ENCODE measurements around the gene STIP1.

The STIP1 gene

DNA sequence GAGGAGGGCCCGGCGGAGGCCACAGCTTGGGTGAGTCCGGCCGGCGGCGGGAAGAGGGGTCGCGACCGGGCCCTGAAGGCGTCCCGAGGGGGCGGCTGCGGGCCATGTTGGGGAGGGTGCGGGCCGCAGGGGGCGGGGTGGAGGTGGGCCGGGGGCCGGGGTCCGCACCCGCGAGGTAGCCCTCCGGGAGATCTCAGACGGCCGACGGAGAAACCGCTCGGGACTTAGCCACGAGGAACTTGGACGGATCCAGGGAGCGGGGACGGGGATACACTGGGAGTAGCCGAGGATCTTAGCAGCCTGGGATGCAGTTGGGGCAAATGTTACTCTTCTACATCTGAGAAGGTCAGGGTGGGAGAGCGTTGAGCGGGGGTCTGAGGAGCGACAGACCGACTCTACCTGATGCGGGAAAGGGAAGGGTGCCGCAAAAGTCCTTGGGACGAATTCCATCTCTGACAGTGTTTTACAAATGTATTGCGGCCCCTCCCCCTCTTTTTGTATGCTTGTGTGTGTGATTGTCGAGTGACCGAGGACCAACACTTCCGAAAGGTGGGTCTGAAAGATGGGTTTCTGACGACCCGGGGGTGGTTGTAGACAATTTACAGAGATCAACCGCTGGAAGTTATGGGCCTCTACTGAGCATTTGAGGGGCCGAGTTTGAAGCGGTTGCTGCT, 658 bp downstream of the STIP1 start:
- no peak overlapping the region for H3K4me3 ChIP-seq (ENCODE audit: low read depth, low read length)
- ChIA-PET CTCF (interaction anchor here (1.2 to 12.0 kb wide), 8 partner anchors 9 to 118 kb away, joined by 3 to 121 read pairs (median 6); partner anchors contain the start of genes FERMT3 and PLCB3), POLR2A (interaction anchor here (0.6 to 2.3 kb wide), 9 partner anchors 13 to 168 kb away, joined by 3 to 10 read pairs (median 5); partner anchors contain the start of genes ESRRA and PLCB3)
- TF ChIP-seq, protein P1, sequence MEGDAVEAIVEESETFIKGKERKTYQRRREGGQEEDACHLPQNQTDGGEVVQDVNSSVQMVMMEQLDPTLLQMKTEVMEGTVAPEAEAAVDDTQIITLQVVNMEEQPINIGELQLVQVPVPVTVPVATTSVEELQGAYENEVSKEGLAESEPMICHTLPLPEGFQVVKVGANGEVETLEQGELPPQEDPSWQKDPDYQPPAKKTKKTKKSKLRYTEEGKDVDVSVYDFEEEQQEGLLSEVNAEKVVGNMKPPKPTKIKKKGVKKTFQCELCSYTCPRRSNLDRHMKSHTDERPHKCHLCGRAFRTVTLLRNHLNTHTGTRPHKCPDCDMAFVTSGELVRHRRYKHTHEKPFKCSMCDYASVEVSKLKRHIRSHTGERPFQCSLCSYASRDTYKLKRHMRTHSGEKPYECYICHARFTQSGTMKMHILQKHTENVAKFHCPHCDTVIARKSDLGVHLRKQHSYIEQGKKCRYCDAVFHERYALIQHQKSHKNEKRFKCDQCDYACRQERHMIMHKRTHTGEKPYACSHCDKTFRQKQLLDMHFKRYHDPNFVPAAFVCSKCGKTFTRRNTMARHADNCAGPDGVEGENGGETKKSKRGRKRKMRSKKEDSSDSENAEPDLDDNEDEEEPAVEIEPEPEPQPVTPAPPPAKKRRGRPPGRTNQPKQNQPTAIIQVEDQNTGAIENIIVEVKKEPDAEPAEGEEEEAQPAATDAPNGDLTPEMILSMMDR (IDR thresholded peaks at IDR 0.05; ENCODE audit: insufficient read depth, low read length, missing control alignments), result no peak
- DNase-seq (ENCODE audit: low read depth, low spot score), result no peak

DNA sequence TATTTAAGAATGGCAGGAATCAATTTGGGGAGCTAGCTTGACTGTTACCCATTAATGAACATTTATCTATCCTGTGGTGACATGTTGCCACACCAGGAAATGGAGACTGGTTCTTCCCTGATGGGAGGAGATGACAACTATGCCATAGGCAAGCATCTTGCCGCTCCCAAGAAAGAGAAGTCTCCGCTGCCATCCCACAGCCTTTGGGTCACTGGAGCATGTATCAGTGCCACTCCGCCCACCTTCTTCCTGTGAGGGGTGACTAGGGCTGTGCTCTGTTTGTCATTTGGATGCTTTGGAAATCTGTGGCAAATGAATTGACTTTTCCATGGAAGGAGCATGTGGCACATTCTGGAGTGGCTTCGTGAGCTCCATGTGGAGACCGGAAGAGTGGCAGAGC, 6.5 kb downstream of the STIP1 start:
- CTCF ChIA-PET, result interaction anchor here (1.4 to 12.0 kb wide), 3 partner anchors 14 to 112 kb away, joined by 3 to 121 read pairs (median 7); partner anchors contain the start of gene FERMT3
- no peak overlapping the region for H3K4me3 ChIP-seq (ENCODE audit: low read depth, low read length)

DNA sequence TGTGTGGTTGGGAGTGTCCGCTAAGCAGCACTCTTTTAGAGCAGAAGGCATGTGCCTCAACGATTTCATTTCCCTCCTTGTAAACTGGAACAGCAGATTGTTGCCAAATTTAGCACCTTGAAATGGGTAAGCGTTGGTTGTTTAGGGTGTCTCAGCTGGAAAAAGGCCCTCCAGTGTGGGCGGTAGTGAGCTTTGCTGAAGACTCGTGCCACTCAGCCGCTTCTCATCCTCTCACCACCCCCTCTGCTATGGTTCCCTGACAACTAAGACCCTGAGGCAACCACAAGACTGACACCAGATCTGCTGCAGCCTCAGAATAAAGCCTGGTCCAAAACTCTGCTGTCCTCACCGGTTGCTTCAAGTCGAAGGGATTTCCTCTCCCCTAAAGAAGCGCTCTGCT, 10.7 kb downstream of the STIP1 start:
- TF ChIP-seq, protein P1 (IDR thresholded peaks at IDR 0.05; ENCODE audit: insufficient read depth, low read length, missing control alignments), result no peak
- CTCF ChIA-PET, result interaction anchor here (1.2 to 5.1 kb wide), 4 partner anchors 9 to 106 kb away, joined by 3 to 33 read pairs (median 30); partner anchors contain the start of genes FERMT3, PLCB3 and STIP1
- DNase-seq (ENCODE audit: low read depth, low spot score), result no peak
- H3K4me3 ChIP-seq (ENCODE audit: low read depth, low read length), result no peak overlapping the region
- POLR2A ChIA-PET, result interaction anchor here (0.6 kb wide), 1 partner anchor 28 kb away, joined by 3 read pairs; no protein-coding TSS in a partner anchor

More for the DNA sequence above, 6.5 kb downstream of the STIP1 start:
- POLR2A ChIA-PET, result no interaction called here
- TF ChIP-seq, protein P1 (IDR thresholded peaks at IDR 0.05; ENCODE audit: insufficient read depth, low read length, missing control alignments), result no peak
- DNase-seq (ENCODE audit: low read depth, low spot score), result no peak

DNA sequence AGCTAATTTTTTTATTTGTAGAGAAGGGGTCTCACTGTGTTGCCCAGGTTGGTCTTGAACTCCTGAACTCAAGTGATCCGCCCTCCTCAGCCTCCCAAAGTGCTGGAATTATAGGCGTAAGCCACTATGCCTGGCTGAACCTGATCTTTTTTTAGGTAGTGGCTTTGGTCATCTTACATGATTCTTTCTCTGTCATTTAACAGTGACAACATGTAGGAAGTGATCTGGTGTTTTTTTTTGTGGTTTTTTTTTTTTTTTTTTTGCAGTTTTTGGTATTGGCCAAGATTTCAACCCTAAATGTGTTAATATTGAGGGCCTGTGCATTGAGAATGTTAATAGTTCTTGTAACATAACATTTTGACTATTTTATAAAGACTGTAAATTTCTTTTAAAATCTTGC, 12.5 kb downstream of the STIP1 start:
- no peak overlapping the region for H3K4me3 ChIP-seq (ENCODE audit: low read depth, low read length)
- ChIA-PET CTCF (interaction anchor here (3.8 to 5.1 kb wide), 3 partner anchors 7 to 104 kb away, joined by 30 to 33 read pairs (median 31); partner anchors contain the start of genes FERMT3 and STIP1), POLR2A (no interaction called here)
- no peak for DNase-seq (ENCODE audit: low read depth, low spot score)
- TF ChIP-seq, protein P1 (IDR thresholded peaks at IDR 0.05; ENCODE audit: insufficient read depth, low read length, missing control alignments), result no peak

DNA sequence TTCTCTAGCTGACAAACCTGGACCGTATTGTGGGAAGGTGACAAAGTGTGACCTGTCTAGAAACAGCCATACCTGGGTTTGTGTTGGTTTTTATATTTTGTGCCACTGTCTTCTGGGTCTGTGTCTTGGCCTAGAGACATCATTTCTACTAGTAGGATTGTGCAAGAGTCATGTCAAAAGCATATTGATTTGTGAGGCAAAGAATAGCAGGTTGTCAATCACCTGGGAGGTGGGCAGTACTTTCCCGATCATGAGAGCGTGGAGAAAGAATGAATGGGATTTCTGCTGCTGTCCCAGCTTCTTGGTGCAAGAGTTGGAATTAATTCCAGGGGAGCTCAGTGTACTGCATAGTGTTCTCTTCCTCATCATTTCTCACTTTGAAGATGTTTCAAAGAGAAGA, 15.6 kb downstream of the STIP1 start:
- TF ChIP-seq, protein P1 (IDR thresholded peaks at IDR 0.05; ENCODE audit: insufficient read depth, low read length, missing control alignments), result no peak
- no peak for DNase-seq (ENCODE audit: low read depth, low spot score)
- POLR2A ChIA-PET, result interaction anchor here (1.4 kb wide), 1 partner anchor 16 kb away, joined by 6 read pairs; no protein-coding TSS in a partner anchor
- CTCF ChIA-PET, result interaction anchor here (8.3 to 11.7 kb wide), 2 partner anchors 15 to 101 kb away, joined by 86 to 305 read pairs; partner anchors contain the start of genes CATSPERZ and ESRRA
- H3K4me3 ChIP-seq (ENCODE audit: low read depth, low read length), result no peak overlapping the region

DNA sequence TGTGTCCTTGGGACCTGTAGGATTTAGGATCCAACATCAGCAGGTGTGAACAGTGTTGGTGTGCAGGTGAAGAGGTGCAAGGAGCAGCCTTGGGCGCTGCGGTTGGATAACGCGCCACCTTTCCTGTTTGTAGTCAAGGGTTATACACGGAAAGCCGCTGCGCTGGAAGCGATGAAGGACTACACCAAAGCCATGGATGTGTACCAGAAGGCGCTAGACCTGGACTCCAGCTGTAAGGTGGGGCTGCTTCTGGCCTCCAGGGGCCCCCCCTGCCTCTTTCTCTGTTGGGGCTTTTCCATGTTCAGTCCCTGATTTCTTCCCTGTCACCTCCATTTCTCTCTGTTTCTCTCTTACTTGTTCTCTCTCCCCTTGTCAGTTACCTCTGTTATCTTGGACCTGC, 17.0 kb downstream of the STIP1 start:
- no peak for DNase-seq (ENCODE audit: low read depth, low spot score)
- CTCF ChIA-PET, result interaction anchor here (1.1 to 11.7 kb wide), 7 partner anchors 13 to 203 kb away, joined by 3 to 305 read pairs (median 86); partner anchors contain the start of genes CATSPERZ, DNAJC4, ESRRA and PLCB3
- H3K4me3 ChIP-seq (ENCODE audit: low read depth, low read length), result no peak overlapping the region
- TF ChIP-seq, protein P1 (IDR thresholded peaks at IDR 0.05; ENCODE audit: insufficient read depth, low read length, missing control alignments), result no peak
- POLR2A ChIA-PET, result interaction anchor here (1.5 kb wide), 1 partner anchor 43 kb away, joined by 7 read pairs; no protein-coding TSS in a partner anchor

Data from AG04449 (cell line).